RWPE1 (cell line): ENCODE data around the gene ALK.

Experiments used
- CTCF ChIA-PET: fragments of 350-600 bp; sonication (Branson Sonifier 250); formaldehyde crosslinking; extraction: SDS; loops from one replicate; lab custom pipeline; 2021; lab: Yijun Ruan, JAX
- POLR2A ChIA-PET: fragments of 400-600 bp; formaldehyde crosslinking; extraction: SDS; loops from one replicate; lab custom pipeline; 2020; ENCODE audit warnings: antibody characterized with exemption; ENCODE audit not compliant: low non-redundant PET; lab: Yijun Ruan, JAX
- DNase-seq: peaks from one replicate; pipeline ENCODE4 v3.0.0; 2012; ENCODE audit warnings: low spot score
- H3K27ac ChIP-seq: fragments of 450-650 bp; 2 replicates; pipeline ENCODE4 v1.5.1; 2017
- TF ChIP-seq, protein P1 (sequence below): fragments of 450-650 bp; conservative IDR thresholded peaks from 2 replicates; pipeline ENCODE4 v1.5.1; 2017; ENCODE audit warnings: low read depth, mild to moderate bottlenecking

Gene ALK

DNA sequence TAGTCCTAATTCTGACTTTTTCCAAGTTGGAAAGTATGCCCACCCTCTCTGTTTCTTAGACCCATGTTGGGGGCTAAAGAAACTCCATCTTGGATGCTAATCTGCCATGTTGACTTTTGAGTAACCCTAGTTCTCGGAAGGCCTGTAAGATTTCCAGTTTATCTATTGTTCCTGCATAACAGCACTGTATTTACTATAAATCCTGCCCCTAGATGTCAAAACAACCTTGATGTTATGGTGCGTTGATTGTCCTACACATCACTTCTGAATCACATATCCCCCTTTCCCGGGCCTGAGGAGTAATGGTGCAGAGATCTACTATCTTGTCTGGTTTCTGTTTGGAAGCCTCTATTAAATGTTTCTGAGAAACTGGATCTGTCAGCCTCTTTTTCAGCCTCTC, 116.7 kb downstream of the ALK start:
- no peak for DNase-seq
- ChIA-PET POLR2A (no interaction called here), CTCF (interaction anchor here (0.7 kb wide), 1 partner anchor 485 kb away, joined by 3 read pairs; no protein-coding TSS in a partner anchor)
- H3K27ac ChIP-seq: no peak overlapping the region
- TF ChIP-seq, protein P1, sequence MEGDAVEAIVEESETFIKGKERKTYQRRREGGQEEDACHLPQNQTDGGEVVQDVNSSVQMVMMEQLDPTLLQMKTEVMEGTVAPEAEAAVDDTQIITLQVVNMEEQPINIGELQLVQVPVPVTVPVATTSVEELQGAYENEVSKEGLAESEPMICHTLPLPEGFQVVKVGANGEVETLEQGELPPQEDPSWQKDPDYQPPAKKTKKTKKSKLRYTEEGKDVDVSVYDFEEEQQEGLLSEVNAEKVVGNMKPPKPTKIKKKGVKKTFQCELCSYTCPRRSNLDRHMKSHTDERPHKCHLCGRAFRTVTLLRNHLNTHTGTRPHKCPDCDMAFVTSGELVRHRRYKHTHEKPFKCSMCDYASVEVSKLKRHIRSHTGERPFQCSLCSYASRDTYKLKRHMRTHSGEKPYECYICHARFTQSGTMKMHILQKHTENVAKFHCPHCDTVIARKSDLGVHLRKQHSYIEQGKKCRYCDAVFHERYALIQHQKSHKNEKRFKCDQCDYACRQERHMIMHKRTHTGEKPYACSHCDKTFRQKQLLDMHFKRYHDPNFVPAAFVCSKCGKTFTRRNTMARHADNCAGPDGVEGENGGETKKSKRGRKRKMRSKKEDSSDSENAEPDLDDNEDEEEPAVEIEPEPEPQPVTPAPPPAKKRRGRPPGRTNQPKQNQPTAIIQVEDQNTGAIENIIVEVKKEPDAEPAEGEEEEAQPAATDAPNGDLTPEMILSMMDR: no peak

DNA sequence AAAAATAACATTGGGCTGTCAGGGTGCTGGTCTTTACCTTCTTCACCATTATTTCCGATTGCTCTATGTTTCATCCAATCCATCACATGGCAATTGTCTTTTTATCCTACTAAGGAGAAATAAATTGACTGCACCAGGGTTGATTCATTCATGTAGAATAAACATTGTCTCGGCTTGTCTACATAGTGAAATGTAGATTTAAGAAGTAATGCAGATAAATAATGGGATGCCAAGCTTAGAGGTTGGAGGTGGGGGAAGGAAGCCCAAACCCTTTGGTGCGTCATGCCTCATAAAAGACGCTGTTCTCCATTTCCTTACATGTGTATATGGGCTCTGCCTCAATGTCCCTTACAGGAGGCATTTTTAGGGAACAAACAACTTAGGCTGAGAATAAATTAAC, 117.8 kb downstream of the ALK start:
- no peak for DNase-seq
- no peak overlapping the region for H3K27ac ChIP-seq
- CTCF ChIA-PET: interaction anchor here (0.7 kb wide), 1 partner anchor 658 kb away, joined by 3 read pairs; no protein-coding TSS in a partner anchor
- TF ChIP-seq, protein P1: no peak
- POLR2A ChIA-PET: no interaction called here

DNA sequence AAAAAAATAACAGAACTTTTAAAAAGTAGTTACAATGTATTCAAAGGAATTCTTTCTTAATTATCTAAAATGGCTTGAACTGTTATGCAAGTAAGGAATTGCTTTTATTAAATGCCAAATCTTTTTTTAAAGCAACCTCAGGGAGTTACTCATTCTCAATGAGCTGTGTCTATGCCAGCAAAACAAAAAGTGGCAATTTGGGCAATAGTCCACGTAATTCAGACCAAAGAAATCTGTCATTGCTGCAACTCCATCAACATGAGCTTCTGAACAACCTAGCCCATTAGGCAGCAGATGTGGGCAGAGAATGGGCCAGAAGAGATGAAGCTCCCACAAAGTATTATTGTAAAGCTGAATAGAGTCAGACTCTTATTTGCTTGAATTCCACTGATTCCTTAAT, 118.4 kb downstream of the ALK start:
- H3K27ac ChIP-seq: no peak overlapping the region
- TF ChIP-seq, protein P1: no peak
- DNase-seq: no peak
- ChIA-PET CTCF (interaction anchor here (0.6 kb wide), 1 partner anchor 18 kb away, joined by 3 read pairs; no protein-coding TSS in a partner anchor), POLR2A (no interaction called here)

DNA sequence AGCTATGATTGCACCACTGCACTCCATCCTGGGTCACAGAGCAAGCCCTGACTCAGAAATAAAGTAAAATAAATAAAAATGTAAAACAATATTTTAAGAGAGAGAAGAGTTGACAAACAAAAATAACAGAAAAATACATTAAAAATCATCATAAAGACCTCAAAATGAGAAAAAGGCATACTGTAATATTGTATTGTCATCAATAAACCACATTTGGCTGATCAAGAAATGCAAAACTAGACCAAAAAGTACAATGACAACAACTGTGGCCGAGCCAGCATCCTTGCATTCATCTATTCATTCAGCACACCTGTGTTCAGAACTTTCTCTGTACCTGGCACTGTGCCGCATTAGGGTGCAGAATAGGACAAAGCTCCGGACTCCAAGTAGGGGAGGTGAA, 121.8 kb downstream of the ALK start:
- TF ChIP-seq, protein P1: no peak
- DNase-seq: no peak
- POLR2A ChIA-PET: no interaction called here
- no peak overlapping the region for H3K27ac ChIP-seq
- CTCF ChIA-PET: no interaction called here

DNA sequence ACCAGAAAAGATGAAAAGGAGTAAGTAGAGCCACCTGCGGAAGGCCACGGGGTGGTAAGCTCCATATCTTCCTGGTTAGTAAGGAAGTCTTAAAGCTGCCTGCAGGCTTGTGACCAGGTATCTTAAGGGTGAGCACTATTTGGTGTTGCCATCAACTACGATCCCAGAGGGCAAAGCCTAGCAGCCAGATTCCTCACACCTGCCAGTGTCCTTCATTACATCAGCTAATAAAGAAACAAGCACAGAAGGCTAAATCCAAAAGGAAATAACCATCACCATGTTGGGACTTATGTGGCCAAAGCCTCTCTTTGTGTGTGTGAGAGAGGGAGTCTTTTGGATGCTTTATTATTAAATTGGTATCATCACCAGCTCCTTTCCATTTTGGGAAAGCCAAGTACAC, 123.5 kb downstream of the ALK start:
- DNase-seq: no peak
- TF ChIP-seq, protein P1: no peak
- no peak overlapping the region for H3K27ac ChIP-seq
- ChIA-PET CTCF (no interaction called here), POLR2A (no interaction called here)

DNA sequence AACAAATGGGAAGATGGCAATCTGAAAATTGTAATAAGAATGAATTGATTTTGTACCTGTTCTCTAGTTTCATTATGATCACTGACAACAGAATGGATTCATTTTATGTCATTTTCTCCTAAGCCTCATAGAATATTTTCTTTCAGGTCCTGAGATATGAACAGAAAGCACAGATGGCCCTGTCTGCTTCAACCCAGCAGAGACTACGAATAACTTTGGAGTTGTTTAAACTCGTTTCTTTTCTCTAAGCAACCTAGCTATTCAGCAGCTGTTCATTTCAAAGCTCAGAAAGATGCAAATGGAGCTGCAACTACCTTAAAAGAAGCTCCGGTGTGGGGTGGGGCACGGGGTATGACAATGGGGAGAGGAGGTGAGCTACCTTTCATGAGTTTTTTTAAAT, 124.9 kb downstream of the ALK start:
- no peak overlapping the region for H3K27ac ChIP-seq
- TF ChIP-seq, protein P1: no peak
- no peak for DNase-seq
- ChIA-PET POLR2A (no interaction called here), CTCF (no interaction called here)
